ENCODE results near the gene AP1S1. TPM values are rescaled to one million over a fixed set of nuclear protein-coding genes. Genes with fewer than 3 reads are reported as not detected.

AP1S1 gene
- total RNA-seq, 1 donor from 2014 or later, result 155 TPM

DNA sequence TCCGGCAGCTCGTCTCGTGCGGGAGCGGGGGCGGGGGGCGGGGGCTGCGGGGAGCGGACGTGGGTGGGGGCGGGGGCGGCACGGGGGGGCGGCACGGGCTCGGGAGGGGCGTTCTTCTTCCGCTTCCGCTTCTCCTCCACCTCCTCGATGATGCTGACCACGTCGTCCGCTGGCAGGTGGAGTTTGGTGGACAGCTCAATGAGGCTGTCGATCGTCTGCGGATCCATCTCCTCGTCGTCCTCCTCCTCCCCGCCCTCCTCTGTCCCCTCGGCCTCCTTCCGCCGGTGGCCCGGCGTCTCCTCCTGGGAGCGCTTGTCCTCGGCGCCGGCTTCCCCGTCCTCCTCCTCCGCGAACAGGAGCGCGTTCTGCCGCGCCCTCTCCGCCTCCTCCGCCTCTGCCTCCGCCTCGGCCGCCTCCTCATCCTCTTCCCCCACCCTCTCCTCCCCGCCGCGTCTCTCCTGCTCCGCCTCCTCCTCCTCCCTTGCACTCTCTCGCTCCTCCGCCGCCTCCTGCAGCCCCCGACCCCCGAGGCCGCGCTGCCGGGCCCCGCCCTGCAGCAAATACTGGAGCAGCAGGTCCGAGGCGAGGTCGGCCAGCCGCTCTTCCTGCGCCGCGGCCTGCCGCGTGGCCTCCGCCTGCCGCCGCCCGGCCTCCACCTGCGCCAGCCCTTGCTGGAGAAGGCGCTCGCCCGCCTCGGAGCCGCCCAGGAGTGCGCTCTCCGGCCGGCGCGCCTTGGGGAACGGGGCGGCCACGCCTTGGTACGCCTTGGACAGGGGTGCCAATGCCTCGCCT, 9.2 kb downstream of the AP1S1 start:
- TF ChIP-seq, protein P1, sequence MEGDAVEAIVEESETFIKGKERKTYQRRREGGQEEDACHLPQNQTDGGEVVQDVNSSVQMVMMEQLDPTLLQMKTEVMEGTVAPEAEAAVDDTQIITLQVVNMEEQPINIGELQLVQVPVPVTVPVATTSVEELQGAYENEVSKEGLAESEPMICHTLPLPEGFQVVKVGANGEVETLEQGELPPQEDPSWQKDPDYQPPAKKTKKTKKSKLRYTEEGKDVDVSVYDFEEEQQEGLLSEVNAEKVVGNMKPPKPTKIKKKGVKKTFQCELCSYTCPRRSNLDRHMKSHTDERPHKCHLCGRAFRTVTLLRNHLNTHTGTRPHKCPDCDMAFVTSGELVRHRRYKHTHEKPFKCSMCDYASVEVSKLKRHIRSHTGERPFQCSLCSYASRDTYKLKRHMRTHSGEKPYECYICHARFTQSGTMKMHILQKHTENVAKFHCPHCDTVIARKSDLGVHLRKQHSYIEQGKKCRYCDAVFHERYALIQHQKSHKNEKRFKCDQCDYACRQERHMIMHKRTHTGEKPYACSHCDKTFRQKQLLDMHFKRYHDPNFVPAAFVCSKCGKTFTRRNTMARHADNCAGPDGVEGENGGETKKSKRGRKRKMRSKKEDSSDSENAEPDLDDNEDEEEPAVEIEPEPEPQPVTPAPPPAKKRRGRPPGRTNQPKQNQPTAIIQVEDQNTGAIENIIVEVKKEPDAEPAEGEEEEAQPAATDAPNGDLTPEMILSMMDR (IDR thresholded peaks at IDR 0.05; ENCODE audit: insufficient read depth, low read length, poor library complexity, severe bottlenecking), result no peak
- DNase-seq (ENCODE audit: low read depth), result no peak
- peaks cover 28% of the 10 kb centered on the region for H3K27me3 ChIP-seq (ENCODE audit: control insufficient read depth, insufficient read depth, low read length)

DNA sequence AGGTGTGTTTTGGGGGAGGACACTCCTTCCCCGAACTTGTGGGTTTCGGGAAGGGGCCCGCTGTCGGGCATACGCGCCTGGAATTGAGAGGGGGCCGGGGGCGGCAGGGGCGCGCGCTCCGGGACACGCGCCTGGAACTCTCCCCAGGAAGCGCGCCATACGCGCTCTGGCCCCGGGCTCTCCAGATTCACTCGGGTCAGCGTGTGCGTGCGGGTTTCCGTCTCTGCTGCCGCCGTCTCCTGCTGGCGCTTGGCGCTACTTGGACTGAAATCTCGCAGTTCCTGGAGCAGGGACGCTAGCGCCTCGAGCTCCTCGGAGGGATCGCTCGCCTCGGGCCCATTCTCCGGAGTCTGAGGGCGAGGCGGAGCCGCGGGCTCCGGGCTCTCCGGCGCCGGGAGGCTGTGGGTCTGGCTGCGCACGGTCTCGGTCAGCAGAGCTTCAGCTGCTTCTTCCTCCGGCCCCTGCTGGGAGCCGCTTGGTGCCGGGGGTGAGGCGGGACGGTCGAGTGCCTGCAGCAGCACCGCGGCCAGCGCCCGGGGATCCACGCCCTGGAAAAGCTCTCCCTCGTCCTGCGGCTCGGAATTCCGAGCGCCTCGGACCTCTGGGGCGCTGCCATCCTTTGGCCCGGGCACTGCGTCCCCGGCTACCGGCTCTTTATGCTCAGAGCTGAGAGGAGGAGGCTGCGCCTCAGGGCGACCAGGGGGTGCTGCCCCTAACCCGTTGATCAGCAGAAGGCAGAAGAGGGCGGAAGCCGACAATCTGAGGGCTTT, 10.0 kb downstream of the AP1S1 start:
- H3K4me3 ChIP-seq (ENCODE audit: low read depth, low read length), result peak overlapping the region; percentile 44
- H3K36me3 ChIP-seq (ENCODE audit: control insufficient read depth, insufficient read depth, low read length), result peaks cover 2% of the 10 kb centered on the region
- H3K27me3 ChIP-seq (ENCODE audit: control insufficient read depth, insufficient read depth, low read length), result peaks cover 29% of the 10 kb centered on the region
- TF ChIP-seq, protein P1 (IDR thresholded peaks at IDR 0.05; ENCODE audit: insufficient read depth, low read length, poor library complexity, severe bottlenecking), result no peak
- no peak for DNase-seq (ENCODE audit: low read depth)

More for the DNA sequence above, 9.2 kb downstream of the AP1S1 start:
- H3K4me3 ChIP-seq (ENCODE audit: low read depth, low read length), result peak overlapping the region; percentile 44
- peaks cover 2% of the 10 kb centered on the region for H3K36me3 ChIP-seq (ENCODE audit: control insufficient read depth, insufficient read depth, low read length)

DNA sequence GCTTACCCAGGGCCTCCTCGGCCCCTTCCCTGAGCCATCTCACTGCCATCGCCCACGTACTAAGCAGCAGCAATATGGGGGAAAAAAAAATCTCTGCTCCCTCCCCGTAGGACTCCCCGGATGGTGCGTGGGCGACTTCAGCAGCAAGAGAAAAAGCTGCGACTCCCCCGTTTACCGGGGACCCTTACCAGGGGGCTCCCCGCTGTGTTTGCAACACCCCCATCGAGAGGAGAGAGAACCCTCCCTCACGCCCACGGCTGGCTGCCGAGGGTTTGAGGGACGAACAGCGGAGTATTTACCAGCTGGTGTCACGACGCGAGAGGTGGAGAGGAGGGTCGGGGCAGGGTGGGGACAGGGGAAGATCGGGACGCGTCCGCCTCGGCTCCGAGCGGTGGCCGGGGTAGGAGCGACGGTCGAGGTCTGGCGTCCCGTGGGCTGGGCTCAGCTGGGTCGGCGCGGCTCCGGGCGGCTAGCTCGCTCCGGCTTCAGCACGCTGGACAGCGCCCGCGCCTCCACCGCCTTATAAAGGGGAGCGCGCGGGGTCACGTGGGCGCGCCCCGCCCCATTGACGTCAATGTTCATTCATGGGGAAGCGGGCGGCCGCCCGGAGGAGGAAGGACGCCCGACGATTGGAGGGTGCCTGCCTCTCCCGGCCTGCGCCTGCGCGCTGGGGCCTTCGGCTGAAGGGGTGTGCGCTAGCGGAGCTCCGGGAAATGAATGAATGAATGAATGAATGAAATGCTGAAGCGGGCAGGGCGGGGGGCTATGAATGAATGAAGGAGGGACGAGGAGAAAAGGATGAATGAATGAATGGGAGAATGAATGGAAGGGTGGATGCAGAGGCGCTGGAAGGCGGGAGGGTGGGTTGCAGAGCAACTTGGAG, 11.0 kb downstream of the AP1S1 start, which contains the start of gene VGF:
TSS of gene VGF (minus strand) at position 495 of the 883 bp plus-strand sequence. CDS start 726 bp downstream, outside the sequence.
- Histone ChIP-seq H3K36me3 (ENCODE audit: control insufficient read depth, insufficient read depth, low read length) (no peaks in the 10 kb centered on the region), H3K4me3 (ENCODE audit: low read depth, low read length) (peak within 1 kb of the TSS; percentile 44), H3K27me3 (ENCODE audit: control insufficient read depth, insufficient read depth, low read length) (peaks cover 40% of the 10 kb centered on the region)
- DNase-seq (ENCODE audit: low read depth), result no peak
- TF ChIP-seq, protein P1 (IDR thresholded peaks at IDR 0.05; ENCODE audit: insufficient read depth, low read length, poor library complexity, severe bottlenecking), result no peak

DNA sequence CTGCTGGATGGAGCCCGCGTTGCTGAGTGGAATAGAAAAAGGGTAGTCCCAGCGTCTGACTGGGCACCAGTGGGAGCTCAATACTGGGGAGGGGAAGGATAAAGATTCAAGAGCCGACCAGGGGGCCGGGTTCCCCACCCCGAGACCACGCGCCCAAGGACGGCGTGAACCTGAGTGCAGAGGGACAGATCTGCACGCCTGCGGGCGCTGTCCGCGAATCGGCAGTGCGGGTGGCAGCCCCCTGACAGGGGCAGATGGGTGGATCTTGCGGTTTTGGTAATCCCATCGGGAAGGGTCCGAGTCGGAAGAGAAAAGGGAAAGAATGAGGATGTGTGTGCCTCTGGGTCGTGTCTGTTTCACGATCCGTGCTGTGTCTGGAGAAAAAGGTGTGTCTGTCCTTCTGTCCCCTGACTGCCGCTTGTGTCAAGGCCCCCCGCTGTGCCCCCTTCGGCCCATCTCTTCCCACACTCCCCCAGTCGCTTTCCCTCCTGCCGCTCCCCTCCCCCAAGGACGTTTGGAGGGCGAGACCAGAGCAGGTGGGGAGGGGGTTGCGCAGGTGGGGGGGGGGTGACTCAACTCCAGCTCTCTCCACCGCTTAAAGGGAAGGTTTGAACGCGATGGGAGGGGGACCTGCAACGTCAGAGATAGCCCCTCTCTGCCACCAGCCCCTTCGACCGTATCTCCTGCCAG, 11.8 kb downstream of the AP1S1 start:
- Histone ChIP-seq H3K27me3 (ENCODE audit: control insufficient read depth, insufficient read depth, low read length) (peaks cover 47% of the 10 kb centered on the region), H3K4me3 (ENCODE audit: low read depth, low read length) (peak overlapping the region; percentile 3), H3K36me3 (ENCODE audit: control insufficient read depth, insufficient read depth, low read length) (no peaks in the 10 kb centered on the region)
- no peak for DNase-seq (ENCODE audit: low read depth)
- TF ChIP-seq, protein P1 (IDR thresholded peaks at IDR 0.05; ENCODE audit: insufficient read depth, low read length, poor library complexity, severe bottlenecking), result no peak

DNA sequence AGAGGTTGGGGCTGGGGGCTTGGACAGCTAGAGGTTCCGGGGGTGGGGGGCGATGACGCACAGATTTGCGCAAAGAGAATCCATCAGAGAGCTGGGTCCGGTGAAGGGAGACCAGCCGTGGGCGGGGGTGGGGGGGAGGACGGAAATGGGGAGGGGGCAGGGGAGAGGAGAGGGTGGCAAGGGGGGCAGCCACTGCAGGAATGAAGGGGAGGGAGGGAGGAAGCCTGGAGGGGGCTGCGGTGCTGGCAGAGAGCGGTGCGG, 12.3 kb downstream of the AP1S1 start:
- Histone ChIP-seq H3K27me3 (ENCODE audit: control insufficient read depth, insufficient read depth, low read length) (peaks cover 52% of the 10 kb centered on the region), H3K4me3 (ENCODE audit: low read depth, low read length) (no peak overlapping the region), H3K36me3 (ENCODE audit: control insufficient read depth, insufficient read depth, low read length) (no peaks in the 10 kb centered on the region)
- DNase-seq (ENCODE audit: low read depth), result no peak
- TF ChIP-seq, protein P1 (IDR thresholded peaks at IDR 0.05; ENCODE audit: insufficient read depth, low read length, poor library complexity, severe bottlenecking), result no peak
